ENCODE results near the gene PLEKHA6. TPM values are rescaled to one million over a fixed set of nuclear protein-coding genes. Genes with fewer than 3 reads are reported as not detected.

Gene PLEKHA6
- total RNA-seq (10 to 100 TPM in 5 of 6 donors, 1 to 10 TPM in 1; 9.5 to 23.8 (median 15.0) TPM), polyA plus RNA-seq (10 to 100 TPM; 13.2 to 18.5 TPM)

DNA sequence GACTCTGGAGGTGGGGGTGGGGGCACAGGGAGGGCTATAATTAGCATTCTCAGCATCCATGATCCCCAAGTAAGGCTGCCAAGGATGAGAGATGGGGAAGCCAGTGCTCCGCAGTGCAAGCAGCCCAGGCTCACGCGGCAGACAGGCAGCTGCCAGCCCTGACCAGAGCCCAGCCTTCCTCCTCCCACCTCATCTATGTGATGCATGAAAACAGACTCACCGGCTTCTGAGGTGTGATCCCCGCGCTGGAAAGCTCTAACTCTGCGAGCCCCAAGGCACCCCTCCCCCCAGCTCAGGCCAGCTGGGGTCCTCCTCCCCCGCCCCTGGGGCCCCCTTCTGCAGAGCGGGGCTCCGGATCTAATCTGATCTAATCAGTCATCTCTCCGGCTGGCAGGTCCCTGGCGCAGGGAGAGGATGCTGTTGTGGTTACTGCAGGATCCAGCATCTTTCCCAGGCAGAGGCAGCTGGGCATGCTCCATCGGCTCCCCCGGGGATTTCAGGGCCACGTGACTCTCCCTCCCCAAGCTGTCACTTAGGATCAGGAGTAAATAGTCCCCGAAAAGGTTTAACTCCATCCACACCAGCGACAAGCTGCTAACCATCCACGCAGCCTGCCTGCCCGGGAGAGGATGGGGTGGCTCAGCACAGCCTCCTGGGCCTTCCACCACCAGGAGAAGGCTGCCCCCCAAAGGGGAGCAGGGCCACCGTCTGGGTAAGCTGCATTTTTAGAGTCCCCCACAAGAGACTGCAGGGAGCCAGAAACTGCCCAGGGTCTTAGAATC lies at the start of gene PLEKHA6:
PLEKHA6 (minus strand) TSS at position 456 of the 782 bp plus-strand sequence. CDS start 86,202 bp downstream, outside the sequence.
- DNase-seq = peak in 1 of 6 donors; percentile 63
- Histone ChIP-seq H3K4me1 (peaks cover 0 to 7% (median 4%) of the 10 kb centered on the region in 3 donors), H3K27me3 (no peaks in the 10 kb centered on the region), H3K9me3 (no peaks in the 10 kb centered on the region), H3K36me3 (no peaks in the 10 kb centered on the region), H3K27ac (no peak within 1 kb of the TSS), H3K4me3 (no peak within 1 kb of the TSS)
- TF ChIP-seq, protein P1, sequence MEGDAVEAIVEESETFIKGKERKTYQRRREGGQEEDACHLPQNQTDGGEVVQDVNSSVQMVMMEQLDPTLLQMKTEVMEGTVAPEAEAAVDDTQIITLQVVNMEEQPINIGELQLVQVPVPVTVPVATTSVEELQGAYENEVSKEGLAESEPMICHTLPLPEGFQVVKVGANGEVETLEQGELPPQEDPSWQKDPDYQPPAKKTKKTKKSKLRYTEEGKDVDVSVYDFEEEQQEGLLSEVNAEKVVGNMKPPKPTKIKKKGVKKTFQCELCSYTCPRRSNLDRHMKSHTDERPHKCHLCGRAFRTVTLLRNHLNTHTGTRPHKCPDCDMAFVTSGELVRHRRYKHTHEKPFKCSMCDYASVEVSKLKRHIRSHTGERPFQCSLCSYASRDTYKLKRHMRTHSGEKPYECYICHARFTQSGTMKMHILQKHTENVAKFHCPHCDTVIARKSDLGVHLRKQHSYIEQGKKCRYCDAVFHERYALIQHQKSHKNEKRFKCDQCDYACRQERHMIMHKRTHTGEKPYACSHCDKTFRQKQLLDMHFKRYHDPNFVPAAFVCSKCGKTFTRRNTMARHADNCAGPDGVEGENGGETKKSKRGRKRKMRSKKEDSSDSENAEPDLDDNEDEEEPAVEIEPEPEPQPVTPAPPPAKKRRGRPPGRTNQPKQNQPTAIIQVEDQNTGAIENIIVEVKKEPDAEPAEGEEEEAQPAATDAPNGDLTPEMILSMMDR (IDR thresholded peaks at IDR 0.05) = no peak
- intact Hi-C loops (cut with DNase I) = loop anchor here (5.0 to 10.0 kb wide), 3 partner anchors 102 to 202 kb away; no protein-coding TSS in a partner anchor
- ATAC-seq = peak in 2 of 4 donors; percentile 10 to 40
- WGBS, 2 donors = 38 to 42% methylated on average over 20 of the region's 20 CpGs
- no peak for FAIRE-seq

GRCh38 chr1:204409123-204409522 lies 49.4 kb upstream of the PLEKHA6 start:
- no peak for DNase-seq
- ATAC-seq = no peak
- intact Hi-C loops (cut with DNase I) = no loop called here
- no peaks in the 10 kb centered on the region for H3K27me3 ChIP-seq
- no peaks in the 10 kb centered on the region for H3K9me3 ChIP-seq
- peaks cover 0 to 17% (median 0%) of the 10 kb centered on the region in 3 donors for H3K36me3 ChIP-seq
- FAIRE-seq = no peak
- TF ChIP-seq, protein P1 (IDR thresholded peaks at IDR 0.05) = no peak
- H3K4me3 ChIP-seq = peak overlapping the region; percentile 47 to 95 (median 92)
- H3K4me1 ChIP-seq = peaks cover 16 to 36% (median 23%) of the 10 kb centered on the region in 3 donors
- WGBS, 2 donors = 0 to 1% methylated on average over 3 of the region's 3 CpGs
- peak overlapping the region in 1 of 4 donors; percentile 97 for H3K27ac ChIP-seq

- Histone ChIP-seq H3K4me3 (peak overlapping the region; percentile 47 to 95 (median 92)), H3K4me1 (peaks cover 16 to 36% (median 23%) of the 10 kb centered on the region in 3 donors), H3K9me3 (no peaks in the 10 kb centered on the region), H3K27ac (peak overlapping the region in 1 of 4 donors; percentile 8), H3K36me3 (peaks cover 0 to 22% (median 5%) of the 10 kb centered on the region in 3 donors), H3K27me3 (no peaks in the 10 kb centered on the region)
- DNase-seq (no peak), ATAC-seq (no peak), FAIRE-seq (no peak)
- WGBS, 2 donors = 2 to 5% methylated on average over 1 of the region's 1 CpG
- intact Hi-C loops (cut with DNase I) = no loop called here
- TF ChIP-seq, protein P1 (IDR thresholded peaks at IDR 0.05) = no peak
These were observed 48.9 kb upstream of the PLEKHA6 start for GRCh38 chr1:204408602-204409001.

DNA sequence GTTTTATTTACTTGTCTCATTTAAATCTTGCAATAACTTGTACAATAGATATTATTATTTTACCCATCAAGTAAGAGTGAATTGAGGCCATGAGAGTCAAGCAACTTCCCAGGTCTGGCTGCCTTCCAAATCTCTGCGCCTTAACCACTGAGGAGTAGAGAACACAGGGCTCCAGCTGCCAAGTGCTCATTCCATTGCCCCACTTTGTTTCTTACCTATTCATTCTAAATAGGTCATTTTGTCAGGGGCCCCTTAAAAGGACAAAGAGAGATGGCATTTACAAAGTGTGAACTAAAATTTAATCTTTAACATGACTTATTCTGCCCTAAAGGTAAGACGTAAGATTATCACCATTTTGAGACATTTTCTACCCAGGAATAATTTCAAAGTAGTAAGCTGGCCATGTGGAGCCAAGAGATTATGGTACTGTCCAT lies 48.4 kb upstream of the PLEKHA6 start:
- Histone ChIP-seq H3K27ac (peak overlapping the region in 1 of 4 donors; percentile 8), H3K36me3 (peaks cover 0 to 26% (median 5%) of the 10 kb centered on the region in 3 donors), H3K4me1 (peaks cover 16 to 36% (median 23%) of the 10 kb centered on the region in 3 donors), H3K27me3 (no peaks in the 10 kb centered on the region), H3K4me3 (peak overlapping the region; percentile 47 to 95 (median 92)), H3K9me3 (no peaks in the 10 kb centered on the region)
- no peak for ATAC-seq
- WGBS, 2 donors = 1% methylated on average over 2 of the region's 2 CpGs
- no peak for FAIRE-seq
- intact Hi-C loops (cut with DNase I) = no loop called here
- TF ChIP-seq, protein P1 (IDR thresholded peaks at IDR 0.05) = no peak
- DNase-seq = peak in 5 of 6 donors; percentile 59 to 77 (median 75)
